ENCODE data around the gene DAB2.

DNA sequence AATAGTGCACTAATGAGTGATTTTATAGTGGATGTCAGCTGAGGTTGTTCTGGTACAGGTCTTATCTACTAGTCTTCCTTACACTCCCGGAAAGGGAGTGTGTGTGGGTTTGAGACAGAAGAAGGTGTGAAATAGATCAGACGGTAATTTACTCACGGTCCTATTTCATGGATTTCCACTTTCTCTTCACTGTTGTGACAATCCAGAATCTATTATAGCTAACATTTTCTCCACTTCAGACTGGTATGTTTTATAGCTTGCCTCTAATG lies 53.5 kb downstream of the DAB2 start:
- no peak for TF ChIP-seq CTBP2 (IDR thresholded peaks at IDR 0.05; ENCODE audit: borderline replicate concordance, insufficient read depth, insufficient read length, low read length)
- TF ChIP-seq EZH2 (IDR thresholded peaks at IDR 0.05; ENCODE audit: low read depth, low read length, severe bottlenecking), result no peak
- TF ChIP-seq, protein P1, sequence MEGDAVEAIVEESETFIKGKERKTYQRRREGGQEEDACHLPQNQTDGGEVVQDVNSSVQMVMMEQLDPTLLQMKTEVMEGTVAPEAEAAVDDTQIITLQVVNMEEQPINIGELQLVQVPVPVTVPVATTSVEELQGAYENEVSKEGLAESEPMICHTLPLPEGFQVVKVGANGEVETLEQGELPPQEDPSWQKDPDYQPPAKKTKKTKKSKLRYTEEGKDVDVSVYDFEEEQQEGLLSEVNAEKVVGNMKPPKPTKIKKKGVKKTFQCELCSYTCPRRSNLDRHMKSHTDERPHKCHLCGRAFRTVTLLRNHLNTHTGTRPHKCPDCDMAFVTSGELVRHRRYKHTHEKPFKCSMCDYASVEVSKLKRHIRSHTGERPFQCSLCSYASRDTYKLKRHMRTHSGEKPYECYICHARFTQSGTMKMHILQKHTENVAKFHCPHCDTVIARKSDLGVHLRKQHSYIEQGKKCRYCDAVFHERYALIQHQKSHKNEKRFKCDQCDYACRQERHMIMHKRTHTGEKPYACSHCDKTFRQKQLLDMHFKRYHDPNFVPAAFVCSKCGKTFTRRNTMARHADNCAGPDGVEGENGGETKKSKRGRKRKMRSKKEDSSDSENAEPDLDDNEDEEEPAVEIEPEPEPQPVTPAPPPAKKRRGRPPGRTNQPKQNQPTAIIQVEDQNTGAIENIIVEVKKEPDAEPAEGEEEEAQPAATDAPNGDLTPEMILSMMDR (IDR thresholded peaks at IDR 0.05; ENCODE audit: control extremely low read depth in 1 of 3, insufficient read depth in 1 of 3, low read depth in 1 of 3, low read length in 3 of 3), result no peak
- no peak for TF ChIP-seq POLR2A (IDR thresholded peaks at IDR 0.05; ENCODE audit: control extremely low read depth in 1 of 2, low read depth in 2 of 2, low read length in 2 of 2)
- TF ChIP-seq MAFK (IDR thresholded peaks at IDR 0.05; ENCODE audit: low read depth, low read length), result no peak
- TF ChIP-seq CHD1 (IDR thresholded peaks at IDR 0.05; ENCODE audit: low read depth, low read length), result no peak
- no peak for TF ChIP-seq FOSL1 (IDR thresholded peaks at IDR 0.05; ENCODE audit: insufficient read depth, low read depth, low read length)
- TF ChIP-seq JUN (IDR thresholded peaks at IDR 0.05; ENCODE audit: low read depth, low read length), result no peak
- TF ChIP-seq, protein P2, sequence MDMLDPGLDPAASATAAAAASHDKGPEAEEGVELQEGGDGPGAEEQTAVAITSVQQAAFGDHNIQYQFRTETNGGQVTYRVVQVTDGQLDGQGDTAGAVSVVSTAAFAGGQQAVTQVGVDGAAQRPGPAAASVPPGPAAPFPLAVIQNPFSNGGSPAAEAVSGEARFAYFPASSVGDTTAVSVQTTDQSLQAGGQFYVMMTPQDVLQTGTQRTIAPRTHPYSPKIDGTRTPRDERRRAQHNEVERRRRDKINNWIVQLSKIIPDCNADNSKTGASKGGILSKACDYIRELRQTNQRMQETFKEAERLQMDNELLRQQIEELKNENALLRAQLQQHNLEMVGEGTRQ (IDR thresholded peaks at IDR 0.05; ENCODE audit: low read length), result no peak
